ENCODE data around the gene FBH1.
"Not testable (repeated sequence)": the region's sequence is repeated elsewhere in the genome, so short reads cannot be mapped to it uniquely, and the experiment has no call there.

The FBH1 gene

DNA sequence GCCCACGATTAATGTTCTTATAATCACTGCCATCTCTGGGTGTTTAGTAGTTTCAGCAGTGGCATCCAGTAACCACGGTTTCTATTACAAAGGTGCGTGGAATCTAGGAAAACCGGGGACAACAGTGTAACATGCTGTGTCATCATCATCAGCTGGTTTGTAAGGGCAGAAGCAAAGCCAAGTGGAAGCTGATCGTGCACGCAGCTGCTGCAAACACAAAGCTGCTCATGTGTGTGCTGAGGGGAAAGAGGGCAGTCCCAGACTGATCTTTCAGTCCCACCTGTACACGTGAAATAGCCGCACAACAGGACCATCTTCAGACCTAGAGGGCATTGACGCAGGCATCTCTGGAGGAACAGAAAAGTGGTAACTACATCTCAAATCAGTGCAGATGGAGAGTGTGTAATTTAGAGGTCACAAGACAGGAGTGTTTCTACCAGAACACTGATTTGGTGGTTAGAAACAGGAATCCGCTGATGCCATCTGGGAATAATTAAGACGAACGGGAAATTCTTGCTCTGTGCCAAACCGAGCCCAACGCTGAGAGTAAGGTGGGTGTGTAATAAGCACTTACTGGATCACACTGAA lies 13.8 kb upstream of the FBH1 start:
- Histone ChIP-seq H3K4me3 (ENCODE audit: insufficient read depth, low read depth, low read length, poor library complexity, severe bottlenecking) (no peak overlapping the region), H3K4me1 (ENCODE audit: control insufficient read depth, insufficient read depth, low read length, poor library complexity, severe bottlenecking) (no peaks in the 10 kb centered on the region), H3K9me3 (ENCODE audit: control insufficient read depth, low read length) (no peaks in the 10 kb centered on the region), H3K36me3 (ENCODE audit: control insufficient read depth, insufficient read depth, low read length) (peaks cover 8% of the 10 kb centered on the region), H3K27me3 (replicated peaks; ENCODE audit: control insufficient read depth, insufficient read depth, low read length, poor library complexity, severe bottlenecking) (no peaks in the 10 kb centered on the region), H3K27ac (ENCODE audit: insufficient read depth, low read length, poor library complexity, severe bottlenecking) (no peak overlapping the region)
- DNase-seq, result no peak

DNA sequence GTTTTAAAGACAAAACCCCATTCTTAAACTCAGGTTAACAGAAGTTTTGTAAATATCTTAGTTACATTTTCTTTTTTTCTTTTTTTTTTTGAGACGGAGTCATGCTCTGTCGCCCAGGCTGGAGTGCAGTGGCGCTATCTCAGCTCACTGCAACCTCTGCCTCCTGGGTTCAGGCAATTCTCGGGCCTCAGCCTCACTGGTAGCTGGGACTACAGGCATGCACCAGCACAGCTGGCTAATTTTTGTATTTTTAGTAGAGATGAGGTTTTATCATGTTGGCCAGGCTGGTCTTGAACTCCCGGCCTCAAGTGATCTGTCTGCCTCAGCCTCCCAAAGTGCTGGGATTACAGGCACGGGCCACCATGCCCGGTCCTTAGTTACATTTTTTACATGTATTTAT lies 13.0 kb upstream of the FBH1 start:
- H3K9me3 ChIP-seq (ENCODE audit: control insufficient read depth, low read length); H3K27me3 ChIP-seq (replicated peaks; ENCODE audit: control insufficient read depth, insufficient read depth, low read length, poor library complexity, severe bottlenecking); DNase-seq; H3K4me3 ChIP-seq (ENCODE audit: insufficient read depth, low read depth, low read length, poor library complexity, severe bottlenecking); H3K4me1 ChIP-seq (ENCODE audit: control insufficient read depth, insufficient read depth, low read length, poor library complexity, severe bottlenecking); H3K36me3 ChIP-seq (ENCODE audit: control insufficient read depth, insufficient read depth, low read length); H3K27ac ChIP-seq (ENCODE audit: insufficient read depth, low read length, poor library complexity, severe bottlenecking): not testable (repeated sequence)

GRCh38 chr10:5882961-5883360 lies 7.1 kb upstream of the FBH1 start:
- no peak for DNase-seq
- H3K4me3 ChIP-seq (ENCODE audit: insufficient read depth, low read depth, low read length, poor library complexity, severe bottlenecking), result no peak overlapping the region

GRCh38 chr10:5885619-5886018 lies 4.4 kb upstream of the FBH1 start:
- Histone ChIP-seq H3K4me1 (ENCODE audit: control insufficient read depth, insufficient read depth, low read length, poor library complexity, severe bottlenecking) (peaks cover 8% of the 10 kb centered on the region), H3K27me3 (replicated peaks; ENCODE audit: control insufficient read depth, insufficient read depth, low read length, poor library complexity, severe bottlenecking) (no peaks in the 10 kb centered on the region), H3K27ac (ENCODE audit: insufficient read depth, low read length, poor library complexity, severe bottlenecking) (no peak overlapping the region), H3K4me3 (ENCODE audit: insufficient read depth, low read depth, low read length, poor library complexity, severe bottlenecking) (no peak overlapping the region), H3K36me3 (ENCODE audit: control insufficient read depth, insufficient read depth, low read length) (peaks cover 14% of the 10 kb centered on the region), H3K9me3 (ENCODE audit: control insufficient read depth, low read length) (no peaks in the 10 kb centered on the region)
- no peak for DNase-seq

More at GRCh38 chr10:5882961-5883360, 7.1 kb upstream of the FBH1 start:
- H3K9me3 ChIP-seq (ENCODE audit: control insufficient read depth, low read length), result no peaks in the 10 kb centered on the region
- no peak overlapping the region for H3K27ac ChIP-seq (ENCODE audit: insufficient read depth, low read length, poor library complexity, severe bottlenecking)
- peaks cover 18% of the 10 kb centered on the region for H3K36me3 ChIP-seq (ENCODE audit: control insufficient read depth, insufficient read depth, low read length)
- H3K27me3 ChIP-seq (replicated peaks; ENCODE audit: control insufficient read depth, insufficient read depth, low read length, poor library complexity, severe bottlenecking), result no peaks in the 10 kb centered on the region
- no peaks in the 10 kb centered on the region for H3K4me1 ChIP-seq (ENCODE audit: control insufficient read depth, insufficient read depth, low read length, poor library complexity, severe bottlenecking)

DNA sequence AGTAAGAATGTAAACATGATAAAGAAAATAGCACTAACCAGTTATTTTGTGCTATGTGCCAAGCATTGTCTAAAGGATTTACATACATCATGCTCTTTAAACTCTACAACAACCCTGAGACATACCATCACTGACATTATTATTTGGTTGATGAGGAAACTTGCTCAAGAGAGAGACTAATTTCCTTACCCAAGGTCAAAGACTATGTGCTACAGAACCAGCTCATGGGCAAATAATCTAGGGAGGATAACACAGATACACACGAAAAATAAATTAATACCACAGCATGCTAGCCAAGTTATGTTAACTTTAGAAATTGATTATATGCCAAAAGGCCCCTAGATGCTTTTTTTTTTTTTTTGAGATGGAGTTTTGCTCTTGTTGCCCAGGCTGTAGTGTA lies 3.0 kb upstream of the FBH1 start:
- Histone ChIP-seq H3K4me1 (ENCODE audit: control insufficient read depth, insufficient read depth, low read length, poor library complexity, severe bottlenecking) (peaks cover 12% of the 10 kb centered on the region), H3K9me3 (ENCODE audit: control insufficient read depth, low read length) (no peaks in the 10 kb centered on the region), H3K4me3 (ENCODE audit: insufficient read depth, low read depth, low read length, poor library complexity, severe bottlenecking) (no peak overlapping the region), H3K27me3 (replicated peaks; ENCODE audit: control insufficient read depth, insufficient read depth, low read length, poor library complexity, severe bottlenecking) (no peaks in the 10 kb centered on the region), H3K36me3 (ENCODE audit: control insufficient read depth, insufficient read depth, low read length) (peaks cover 14% of the 10 kb centered on the region), H3K27ac (ENCODE audit: insufficient read depth, low read length, poor library complexity, severe bottlenecking) (no peak overlapping the region)
- no peak for DNase-seq

DNA sequence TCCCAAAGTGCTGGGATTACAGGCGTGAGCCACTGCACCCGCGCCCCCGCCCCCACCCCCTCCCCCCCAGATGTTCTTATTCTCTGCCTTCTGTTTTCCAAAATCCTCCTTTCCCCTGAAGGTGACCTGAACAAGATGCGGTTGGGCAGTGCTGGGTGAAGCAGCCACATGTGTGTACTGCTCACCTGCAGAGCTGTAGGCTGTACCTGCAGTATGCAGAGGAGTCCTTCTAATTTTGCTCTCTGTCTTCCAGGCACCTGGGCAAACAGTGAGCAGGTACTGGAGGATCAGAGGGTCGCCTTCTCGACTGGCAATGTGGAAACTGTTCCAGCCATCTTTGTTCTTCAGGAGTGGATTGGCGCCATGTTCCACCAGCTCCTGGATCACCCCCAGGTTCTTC lies 2.4 kb upstream of the FBH1 start:
- DNase-seq, result no peak
- H3K4me3 ChIP-seq (ENCODE audit: insufficient read depth, low read depth, low read length, poor library complexity, severe bottlenecking), result no peak overlapping the region
- no peak overlapping the region for H3K27ac ChIP-seq (ENCODE audit: insufficient read depth, low read length, poor library complexity, severe bottlenecking)
- peaks cover 12% of the 10 kb centered on the region for H3K4me1 ChIP-seq (ENCODE audit: control insufficient read depth, insufficient read depth, low read length, poor library complexity, severe bottlenecking)
- H3K27me3 ChIP-seq (replicated peaks; ENCODE audit: control insufficient read depth, insufficient read depth, low read length, poor library complexity, severe bottlenecking), result no peaks in the 10 kb centered on the region
- no peaks in the 10 kb centered on the region for H3K9me3 ChIP-seq (ENCODE audit: control insufficient read depth, low read length)
- peaks cover 12% of the 10 kb centered on the region for H3K36me3 ChIP-seq (ENCODE audit: control insufficient read depth, insufficient read depth, low read length)

DNA sequence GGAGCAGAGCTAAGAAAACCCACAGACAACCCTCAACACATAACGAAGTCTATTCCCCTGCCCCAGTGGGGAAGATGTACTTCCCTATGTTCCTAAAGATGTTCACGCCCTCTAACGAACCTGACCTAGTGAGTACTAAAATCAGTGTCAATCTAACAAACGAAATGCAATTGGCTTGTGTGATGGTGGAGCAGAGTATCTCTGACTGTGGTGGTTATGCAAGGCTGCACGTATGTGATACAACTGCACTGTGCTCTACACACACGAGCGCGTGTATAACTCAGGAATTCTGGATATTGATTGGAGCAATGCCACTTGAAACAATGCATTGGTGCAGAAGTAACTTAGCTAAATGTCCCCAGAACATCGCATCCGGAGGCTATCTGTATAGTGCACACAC lies 1.7 kb upstream of the FBH1 start:
- DNase-seq, result no peak
- Histone ChIP-seq H3K27ac (ENCODE audit: insufficient read depth, low read length, poor library complexity, severe bottlenecking) (no peak overlapping the region), H3K36me3 (ENCODE audit: control insufficient read depth, insufficient read depth, low read length) (peaks cover 9% of the 10 kb centered on the region), H3K4me1 (ENCODE audit: control insufficient read depth, insufficient read depth, low read length, poor library complexity, severe bottlenecking) (peaks cover 12% of the 10 kb centered on the region), H3K4me3 (ENCODE audit: insufficient read depth, low read depth, low read length, poor library complexity, severe bottlenecking) (peak overlapping the region; percentile 56), H3K27me3 (replicated peaks; ENCODE audit: control insufficient read depth, insufficient read depth, low read length, poor library complexity, severe bottlenecking) (no peaks in the 10 kb centered on the region), H3K9me3 (ENCODE audit: control insufficient read depth, low read length) (no peaks in the 10 kb centered on the region)

GRCh38 chr10:5888843-5889623 lies 1.0 kb upstream of the FBH1 start:
- Histone ChIP-seq H3K36me3 (ENCODE audit: control insufficient read depth, insufficient read depth, low read length) (peaks cover 9% of the 10 kb centered on the region), H3K9me3 (ENCODE audit: control insufficient read depth, low read length) (no peaks in the 10 kb centered on the region), H3K4me3 (ENCODE audit: insufficient read depth, low read depth, low read length, poor library complexity, severe bottlenecking) (peak overlapping the region; percentile 84), H3K27ac (ENCODE audit: insufficient read depth, low read length, poor library complexity, severe bottlenecking) (peak overlapping the region; percentile 76), H3K27me3 (replicated peaks; ENCODE audit: control insufficient read depth, insufficient read depth, low read length, poor library complexity, severe bottlenecking) (no peaks in the 10 kb centered on the region), H3K4me1 (ENCODE audit: control insufficient read depth, insufficient read depth, low read length, poor library complexity, severe bottlenecking) (peaks cover 12% of the 10 kb centered on the region)
- peak in 2 of 3 donors; percentile 2 to 23 for DNase-seq

GRCh38 chr10:5890452-5890915 lies 441 bp downstream of the FBH1 start:
- no peak for DNase-seq
- Histone ChIP-seq H3K4me3 (ENCODE audit: insufficient read depth, low read depth, low read length, poor library complexity, severe bottlenecking) (peak overlapping the region; percentile 84), H3K9me3 (ENCODE audit: control insufficient read depth, low read length) (no peaks in the 10 kb centered on the region), H3K27me3 (replicated peaks; ENCODE audit: control insufficient read depth, insufficient read depth, low read length, poor library complexity, severe bottlenecking) (no peaks in the 10 kb centered on the region), H3K36me3 (ENCODE audit: control insufficient read depth, insufficient read depth, low read length) (peaks cover 7% of the 10 kb centered on the region), H3K27ac (ENCODE audit: insufficient read depth, low read length, poor library complexity, severe bottlenecking) (peak overlapping the region; percentile 76), H3K4me1 (ENCODE audit: control insufficient read depth, insufficient read depth, low read length, poor library complexity, severe bottlenecking) (peaks cover 12% of the 10 kb centered on the region)

- Histone ChIP-seq H3K36me3 (ENCODE audit: control insufficient read depth, insufficient read depth, low read length) (peaks cover 3% of the 10 kb centered on the region), H3K4me1 (ENCODE audit: control insufficient read depth, insufficient read depth, low read length, poor library complexity, severe bottlenecking) (peaks cover 12% of the 10 kb centered on the region), H3K27me3 (replicated peaks; ENCODE audit: control insufficient read depth, insufficient read depth, low read length, poor library complexity, severe bottlenecking) (no peaks in the 10 kb centered on the region), H3K4me3 (ENCODE audit: insufficient read depth, low read depth, low read length, poor library complexity, severe bottlenecking) (peak overlapping the region; percentile 84), H3K9me3 (ENCODE audit: control insufficient read depth, low read length) (no peaks in the 10 kb centered on the region), H3K27ac (ENCODE audit: insufficient read depth, low read length, poor library complexity, severe bottlenecking) (peak overlapping the region; percentile 76)
- DNase-seq, result no peak
Measured at GRCh38 chr10:5891009-5891408, 966 bp downstream of the FBH1 start.
